Colon (tissue), 2 donors: ENCODE data around the gene NUCKS1.

ENCODE experiments used
- FAIRE-seq: peaks from 2 replicates; lab custom pipeline; 2012; peaks lifted over from hg19 to GRCh38; lab: Jason Lieb, UNC
- donor health status: control.
- donor health status: control.

Gene NUCKS1

GRCh38 chr1:205750138-205751035 lies at the start of gene NUCKS1:
Gene NUCKS1 (minus strand): TSS chr1:205750182. CDS start chr1:205749973, 209 bp downstream.
- peak; percentile 64 for FAIRE-seq

GRCh38 chr1:205798577-205798976 lies 48.6 kb upstream of the NUCKS1 start:
- FAIRE-seq, result no peak

DNA sequence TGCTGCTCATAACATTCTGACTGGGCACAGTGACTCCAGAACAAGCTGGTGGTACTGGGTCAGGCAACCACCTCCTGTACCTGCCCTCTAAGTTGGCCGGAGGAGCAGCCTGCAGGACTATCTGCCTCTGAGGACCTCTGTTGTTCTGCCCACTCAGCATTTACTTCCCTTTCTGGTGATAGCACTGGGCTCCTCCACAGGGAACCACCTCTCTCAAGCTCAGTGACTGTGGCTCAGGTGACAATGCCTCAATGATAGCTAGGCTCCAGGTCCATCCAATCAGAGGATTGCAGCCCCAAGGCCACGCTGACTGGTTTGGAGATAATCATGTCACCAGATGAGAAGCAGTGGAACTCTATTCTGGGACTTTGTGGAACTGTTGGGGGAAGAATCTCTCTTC lies 47.2 kb upstream of the NUCKS1 start:
- no peak for FAIRE-seq

DNA sequence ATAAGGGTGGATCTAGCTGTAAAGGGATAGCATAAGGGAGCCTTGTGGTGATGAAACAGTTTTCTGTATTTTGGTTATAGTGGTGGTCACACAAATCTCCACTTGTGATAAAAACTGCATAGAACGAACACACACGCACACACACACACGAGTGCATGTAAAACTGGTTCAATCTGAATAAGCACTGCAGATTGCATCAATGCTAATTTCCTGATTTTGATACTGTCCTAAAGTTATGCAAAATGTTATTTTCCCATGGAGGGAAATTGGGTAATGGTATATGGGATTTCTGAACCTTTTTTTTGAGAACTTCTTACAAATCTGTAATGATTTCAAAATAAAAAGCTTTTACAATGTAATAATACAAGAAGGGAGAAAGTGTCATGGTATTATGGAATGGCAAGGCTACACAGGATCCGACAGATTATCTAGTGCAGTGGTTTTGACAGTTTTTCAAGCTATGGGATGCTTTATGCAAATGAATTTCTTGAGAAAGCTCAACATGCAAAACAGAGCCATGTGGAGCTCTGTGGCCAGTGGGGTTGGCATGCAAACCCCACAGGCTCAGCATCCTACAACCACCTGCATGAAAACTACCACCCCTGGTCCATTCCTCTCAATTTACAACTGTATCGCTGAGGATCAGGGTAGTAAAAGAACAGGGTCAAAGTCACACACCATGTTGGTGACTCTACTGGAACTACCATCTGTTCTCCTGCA lies 44.2 kb upstream of the NUCKS1 start:
- no peak for FAIRE-seq

DNA sequence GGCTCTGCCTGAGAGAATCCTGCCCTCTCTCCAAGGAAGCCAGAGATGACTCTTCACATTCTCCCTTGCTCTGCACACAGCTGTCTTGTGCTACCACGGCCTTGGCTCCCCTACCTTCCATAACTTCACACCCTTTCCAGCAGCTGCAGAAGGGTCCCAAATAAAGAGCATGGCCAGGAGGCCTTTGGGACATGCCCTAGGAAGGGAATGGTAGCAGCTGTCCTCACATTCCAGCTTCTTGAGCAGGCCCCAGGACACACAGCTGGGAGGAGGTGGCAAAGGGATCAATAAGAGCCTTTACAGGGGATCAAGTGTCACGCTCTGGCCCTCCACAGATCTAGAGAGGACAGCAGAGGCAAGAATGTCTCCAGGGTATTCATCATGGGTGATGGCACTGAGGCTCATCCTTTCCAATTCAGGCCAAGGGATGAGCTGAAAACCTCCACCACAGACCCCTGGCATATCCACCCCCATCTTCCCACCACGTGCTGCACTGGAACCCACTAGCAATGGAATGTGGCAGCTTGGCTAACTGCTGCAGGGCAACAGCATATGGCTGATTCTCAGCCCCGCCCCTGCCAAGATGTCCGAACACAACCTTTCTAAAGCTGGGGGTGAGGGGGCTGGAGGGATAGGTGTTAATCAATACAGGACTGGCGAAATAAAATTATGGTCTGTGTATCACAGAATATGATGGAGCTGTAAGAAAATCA lies 43.1 kb upstream of the NUCKS1 start:
- FAIRE-seq, result no peak

DNA sequence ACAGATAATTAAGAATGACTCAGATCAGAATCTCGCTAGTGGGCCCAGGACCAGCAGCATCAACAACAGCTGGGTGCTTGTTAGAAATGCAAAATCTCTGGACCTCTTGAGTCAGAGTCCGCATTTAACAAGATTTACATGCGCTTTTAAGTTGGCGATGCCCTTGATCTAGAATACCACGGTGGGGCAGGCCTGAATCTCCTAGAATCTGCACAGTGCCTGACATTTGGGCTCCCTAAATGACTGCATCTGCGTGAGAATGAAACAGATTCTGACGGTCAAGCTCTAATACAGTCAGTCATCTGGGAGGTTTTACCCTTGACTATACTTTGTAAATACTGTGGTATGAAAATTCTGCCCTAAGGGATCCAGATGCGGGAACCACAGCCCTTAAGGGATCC lies 42.5 kb upstream of the NUCKS1 start:
- FAIRE-seq, result no peak

- FAIRE-seq, result no peak
Measured at GRCh38 chr1:205791568-205792180, 41.7 kb upstream of the NUCKS1 start.

DNA sequence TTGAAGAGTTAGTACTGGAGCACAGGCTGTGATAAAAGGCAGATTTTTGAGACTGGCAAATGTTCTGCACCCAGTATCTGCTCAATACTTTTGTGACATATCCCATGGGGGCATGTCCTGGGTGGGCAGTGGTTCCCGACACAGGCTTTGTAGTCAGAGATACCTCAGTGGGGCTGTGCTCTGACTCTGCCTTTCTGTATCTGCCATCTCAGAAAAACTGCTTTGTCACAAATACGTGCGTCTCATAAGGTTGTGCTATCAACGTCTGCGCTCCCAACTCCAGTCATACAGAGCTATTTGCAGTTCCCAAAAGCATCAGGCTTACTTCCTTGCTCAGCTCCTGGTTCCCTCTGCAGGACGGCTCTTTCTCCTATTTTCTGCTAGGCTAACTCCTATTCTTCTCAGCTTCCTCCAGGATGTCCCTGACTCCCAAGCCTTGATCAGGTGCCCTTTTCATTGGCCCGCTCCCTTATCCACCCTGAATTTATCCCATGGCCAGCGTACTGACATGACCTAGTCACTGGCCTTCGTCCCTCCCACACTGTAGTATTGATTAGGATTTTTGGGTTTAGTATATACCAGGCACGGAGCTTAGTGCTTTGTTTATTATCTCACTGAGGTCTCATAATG lies 37.4 kb upstream of the NUCKS1 start:
- FAIRE-seq, result no peak

GRCh38 chr1:205786601-205787000 lies 36.6 kb upstream of the NUCKS1 start:
- no peak for FAIRE-seq

DNA sequence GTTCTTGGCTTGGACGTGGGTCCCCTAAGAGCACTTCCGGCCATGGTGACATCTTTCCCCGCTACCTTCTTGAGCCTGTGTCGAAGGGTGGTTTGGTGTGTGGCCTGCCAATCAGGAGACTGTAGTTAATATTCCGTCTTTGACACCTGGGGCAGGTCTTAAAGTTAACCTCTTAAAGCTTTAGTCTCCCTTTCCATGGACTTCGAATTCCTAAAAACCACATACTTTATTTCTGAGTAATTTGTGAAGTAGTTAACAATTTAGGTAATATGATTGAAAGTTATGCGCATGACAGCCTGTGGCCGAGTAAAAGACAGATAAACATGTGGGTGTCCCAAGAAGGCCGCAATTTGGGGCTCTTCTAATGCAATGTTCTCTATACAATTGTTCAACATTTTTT lies 35.5 kb upstream of the NUCKS1 start:
- FAIRE-seq, result no peak

DNA sequence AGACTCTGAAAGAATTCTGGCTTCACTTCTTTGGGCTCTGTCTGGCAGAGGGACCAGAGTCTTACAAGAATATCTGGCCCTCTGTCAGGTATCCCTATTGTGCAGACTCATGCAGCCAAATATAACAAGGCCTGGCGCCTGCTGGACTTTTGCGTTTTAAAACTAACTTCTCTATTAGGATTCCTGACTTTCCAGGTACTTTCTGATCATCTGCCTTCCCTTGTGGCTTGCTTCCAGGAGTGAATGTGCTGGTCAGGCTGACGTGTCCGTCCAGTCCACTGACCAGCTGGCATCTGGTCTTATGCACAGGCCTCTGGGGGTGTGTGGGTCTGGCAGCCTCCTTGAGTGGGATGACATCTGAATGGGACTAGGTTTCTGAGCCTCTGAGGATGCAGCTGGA lies 33.9 kb upstream of the NUCKS1 start:
- no peak for FAIRE-seq

DNA sequence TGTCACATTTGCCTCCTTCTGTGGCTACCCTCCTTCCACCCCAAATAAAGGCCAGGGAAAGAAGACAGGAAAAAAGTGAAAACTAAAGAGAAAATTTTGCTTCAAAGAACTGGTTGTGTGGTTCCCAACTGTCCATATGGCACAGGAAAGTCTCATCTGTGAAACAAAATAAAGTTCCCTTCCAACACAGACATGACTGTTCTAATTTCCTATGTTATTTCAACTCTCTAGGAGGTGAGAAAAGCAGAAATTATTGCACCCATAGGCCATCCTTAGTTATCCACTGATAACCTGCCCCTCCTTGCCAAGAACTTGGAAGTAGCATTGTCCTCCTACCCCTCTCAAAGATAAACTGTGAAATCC lies 33.4 kb upstream of the NUCKS1 start:
- no peak for FAIRE-seq

DNA sequence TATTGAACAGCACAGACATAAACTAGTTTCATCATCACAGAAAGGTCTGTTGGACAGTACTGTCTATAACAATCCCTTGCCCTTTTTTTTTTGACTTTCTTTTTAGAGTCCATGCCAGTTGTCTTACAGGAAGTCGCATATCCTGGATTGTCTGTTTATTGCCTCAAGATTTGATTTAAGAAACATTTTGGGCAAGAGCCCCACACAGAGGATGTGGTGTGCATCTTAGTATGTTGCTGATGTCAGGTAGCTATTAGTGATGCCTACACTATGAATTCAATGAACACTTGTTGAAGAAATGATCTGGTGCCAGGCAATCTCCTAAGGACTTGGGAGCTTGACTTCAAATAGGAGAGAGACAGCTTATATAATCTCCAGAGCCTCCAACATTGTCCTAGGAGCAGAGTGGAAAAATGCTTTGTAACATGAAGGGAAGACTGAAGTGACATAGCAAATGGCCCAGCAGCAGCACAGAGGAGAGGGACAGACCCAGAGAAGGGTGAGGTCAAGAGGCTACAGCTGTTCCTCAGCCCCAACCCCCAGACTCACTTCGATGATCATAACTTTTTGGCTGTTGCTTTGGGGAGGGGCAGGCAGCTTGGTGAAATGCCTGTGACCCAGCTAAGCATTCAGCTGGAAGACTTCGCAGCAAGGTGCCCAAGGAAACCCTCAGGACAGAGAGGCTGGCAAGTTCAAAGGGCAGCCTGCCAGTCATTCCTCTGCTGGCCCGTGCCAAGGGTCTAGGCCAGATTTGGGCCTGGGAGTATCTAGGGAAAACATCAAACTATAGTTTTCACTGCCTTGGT lies 32.8 kb upstream of the NUCKS1 start:
- FAIRE-seq, result no peak

DNA sequence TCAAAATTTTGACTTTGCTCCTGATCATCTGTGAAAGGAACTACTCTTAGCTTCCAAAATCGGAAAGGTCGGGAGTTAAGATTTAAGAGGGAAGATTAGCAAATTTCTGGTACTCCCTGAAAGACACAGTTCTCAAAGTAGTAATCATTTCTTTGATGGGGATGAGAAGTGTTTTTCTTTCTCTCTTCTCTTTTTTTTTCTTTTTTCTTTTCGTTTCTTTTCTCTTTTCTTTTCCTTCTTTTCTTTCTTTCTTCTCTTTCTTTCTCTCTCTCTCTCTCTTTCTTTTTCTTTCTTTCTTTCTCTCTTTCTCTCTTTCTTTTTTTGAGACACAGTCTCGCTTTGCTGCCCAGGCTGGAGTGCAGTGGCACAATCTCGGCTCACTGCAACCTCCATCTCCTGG lies 30.4 kb upstream of the NUCKS1 start:
- no peak for FAIRE-seq

GRCh38 chr1:205777994-205778393 lies 28.0 kb upstream of the NUCKS1 start:
- no peak for FAIRE-seq

GRCh38 chr1:205775717-205776056 lies 25.7 kb upstream of the NUCKS1 start:
- no peak for FAIRE-seq

GRCh38 chr1:205775015-205775716 lies 25.2 kb upstream of the NUCKS1 start, which contains the start of gene RAB29:
Gene RAB29 (minus strand): TSS chr1:205775482. CDS start chr1:205774956, 526 bp downstream.
- no peak for FAIRE-seq

GRCh38 chr1:205774198-205775014 lies 24.4 kb upstream of the NUCKS1 start:
- FAIRE-seq, result no peak

- no peak for FAIRE-seq
Measured at GRCh38 chr1:205772607-205773032, 22.6 kb upstream of the NUCKS1 start.
